Measurements from ENCODE around the gene NCOA1.
"Not testable (repeated sequence)": the region's sequence is repeated elsewhere in the genome, so short reads cannot be mapped to it uniquely, and the experiment has no call there.

NCOA1 gene

GRCh38 chr2:24756789-24757188 lies 265.7 kb downstream of the NCOA1 start:
- no peak for DNase-seq

GRCh38 chr2:24761866-24762265 lies 270.8 kb downstream of the NCOA1 start:
- no peak for DNase-seq

DNA sequence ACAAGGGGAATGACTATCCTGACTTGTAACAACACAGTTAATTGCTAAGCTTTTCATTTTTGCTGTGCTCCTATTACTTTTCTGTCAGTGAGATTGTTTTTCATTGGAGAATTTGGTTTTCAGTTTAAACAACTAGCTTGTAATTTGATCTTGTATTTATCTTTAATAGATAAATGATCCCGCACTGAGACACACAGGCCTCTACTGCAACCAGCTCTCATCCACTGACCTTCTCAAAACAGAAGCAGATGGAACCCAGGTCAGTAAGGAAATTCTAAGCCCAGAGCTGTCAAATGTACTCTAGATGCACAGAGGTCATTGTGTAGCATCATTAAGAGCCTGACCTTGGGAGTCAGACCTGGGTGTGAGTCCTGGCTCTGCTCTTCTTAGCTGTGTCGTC lies 271.5 kb downstream of the NCOA1 start:
- no peak for DNase-seq

GRCh38 chr2:24763843-24764242 lies 272.8 kb downstream of the NCOA1 start:
- no peak for DNase-seq

- DNase-seq: no peak
These were observed 275.6 kb downstream of the NCOA1 start for GRCh38 chr2:24766609-24767008.

DNA sequence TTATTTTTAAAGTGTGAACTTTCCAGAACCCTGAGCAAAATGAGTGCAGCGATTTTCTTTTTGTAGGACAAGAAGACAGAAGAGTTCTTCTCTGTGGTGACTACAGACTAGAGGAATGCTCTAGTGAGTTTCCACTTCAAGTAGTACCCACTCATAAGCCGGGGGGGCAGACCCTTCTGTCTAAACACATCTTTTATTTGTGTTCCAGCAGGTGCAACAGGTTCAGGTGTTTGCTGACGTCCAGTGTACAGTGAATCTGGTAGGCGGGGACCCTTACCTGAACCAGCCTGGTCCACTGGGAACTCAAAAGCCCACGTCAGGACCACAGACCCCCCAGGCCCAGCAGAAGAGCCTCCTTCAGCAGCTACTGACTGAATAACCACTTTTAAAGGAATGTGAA lies 277.0 kb downstream of the NCOA1 start:
- peak; percentile 16 for DNase-seq

DNA sequence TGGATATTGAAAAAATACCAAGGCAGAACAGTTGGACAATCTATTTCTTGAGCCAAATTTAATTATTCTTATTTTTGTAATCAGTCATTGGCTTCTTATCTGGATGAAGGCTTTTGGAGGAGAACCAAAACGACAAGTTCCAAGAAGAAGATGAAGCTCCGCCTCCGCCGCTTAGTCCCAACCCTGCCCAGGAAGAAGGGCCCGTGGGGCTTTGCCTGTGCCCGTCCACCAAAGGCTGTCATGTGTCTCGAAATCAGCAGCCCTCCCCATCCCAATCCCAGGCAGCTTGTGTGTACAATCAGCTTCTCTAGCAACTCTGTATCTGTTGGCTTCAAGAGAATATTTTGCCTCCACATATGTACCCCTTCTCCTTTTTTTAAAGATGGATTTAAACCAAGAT lies 277.5 kb downstream of the NCOA1 start:
- DNase-seq: no peak

DNA sequence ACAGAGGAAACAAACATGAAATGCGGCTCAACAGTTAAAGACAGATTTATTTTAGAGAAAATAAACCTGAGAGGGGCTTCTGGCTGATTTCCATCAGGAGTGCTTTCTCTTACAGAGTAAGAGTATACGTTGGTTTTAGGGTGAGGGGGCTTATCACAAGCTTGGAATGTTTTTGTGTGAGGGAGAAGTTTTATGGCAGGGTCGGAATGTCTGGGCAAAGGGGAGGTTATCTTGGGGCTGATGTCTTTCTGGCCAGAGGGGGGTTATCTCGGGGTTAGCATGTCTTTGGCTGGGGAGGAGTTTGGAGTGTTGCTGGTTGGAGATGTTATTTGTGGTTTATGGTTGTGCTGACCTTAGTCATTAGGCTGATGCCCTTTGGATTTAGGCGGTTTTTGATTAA lies 280.0 kb downstream of the NCOA1 start:
- DNase-seq: no peak

- DNase-seq: no peak
These were observed 280.9 kb downstream of the NCOA1 start for GRCh38 chr2:24771764-24772586.

DNA sequence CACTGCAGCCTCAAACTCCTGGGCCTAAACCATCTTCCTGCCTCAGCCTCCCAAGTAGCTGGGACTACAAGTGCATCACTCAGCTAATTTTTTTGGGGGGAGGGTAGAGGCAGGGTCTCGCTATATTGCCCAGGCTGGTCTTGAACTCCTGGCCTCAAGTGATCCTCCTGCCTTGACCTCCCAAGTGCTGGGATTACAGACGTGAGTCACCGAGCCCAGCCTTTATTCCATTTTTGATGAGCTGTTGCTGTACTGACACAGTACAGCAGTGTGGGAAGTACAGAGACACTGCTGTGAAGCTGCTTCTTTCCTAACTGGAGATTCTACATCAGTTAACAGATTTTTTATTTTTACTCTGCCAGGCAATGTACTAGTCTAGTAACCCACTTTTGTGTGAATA lies 283.3 kb downstream of the NCOA1 start:
- DNase-seq: no peak

DNA sequence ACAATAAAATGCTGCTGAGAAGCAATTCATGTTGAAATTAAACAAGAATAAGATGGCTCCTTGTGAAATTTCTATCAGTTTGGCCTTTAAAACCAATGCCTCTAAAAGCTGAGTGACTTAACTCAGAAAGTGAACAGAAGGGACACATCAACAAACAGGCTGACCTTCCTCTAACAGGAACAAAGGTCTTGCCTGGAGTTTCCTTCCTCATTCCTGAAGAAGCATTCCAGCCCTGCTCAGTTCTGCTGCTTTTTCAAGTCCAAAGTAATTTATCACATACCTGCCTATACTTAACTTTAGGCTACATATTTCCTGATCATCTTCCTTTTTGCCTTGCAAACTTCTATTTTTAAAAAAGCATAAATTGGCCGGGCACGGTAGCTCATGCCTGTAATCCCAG lies 288.1 kb downstream of the NCOA1 start:
- no peak for DNase-seq

GRCh38 chr2:24783641-24784040 lies 292.6 kb downstream of the NCOA1 start:
- no peak for DNase-seq

GRCh38 chr2:24785671-24786321 lies 294.7 kb downstream of the NCOA1 start:
- no peak for DNase-seq

- no peak for DNase-seq
These were observed 296.5 kb downstream of the NCOA1 start for GRCh38 chr2:24787532-24787931.

GRCh38 chr2:24788816-24789215 lies 297.8 kb downstream of the NCOA1 start:
- no peak for DNase-seq

DNA sequence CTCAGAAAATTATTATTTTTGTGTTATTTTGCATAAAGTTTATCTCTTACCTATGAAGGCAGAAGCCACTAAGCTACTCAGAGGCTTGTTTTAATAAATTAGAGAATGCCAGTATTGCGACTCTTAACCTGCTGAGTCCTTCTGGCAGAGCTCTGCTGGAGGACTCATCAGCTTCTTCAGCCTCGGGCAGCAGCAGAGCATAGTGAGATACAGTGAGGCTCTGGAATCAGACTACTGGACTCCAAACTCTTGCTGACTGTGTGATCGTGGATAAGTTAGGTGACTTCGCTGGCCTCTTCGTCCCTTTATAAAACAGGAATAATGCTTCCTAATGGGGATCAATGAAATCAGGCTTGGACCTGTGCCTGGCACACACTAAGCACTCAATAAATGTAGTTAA lies 300.4 kb downstream of the NCOA1 start:
- DNase-seq: no peak

GRCh38 chr2:24792542-24792873 lies 301.5 kb downstream of the NCOA1 start:
- no peak for DNase-seq

- peak; percentile 94 for DNase-seq
These were observed 302.1 kb downstream of the NCOA1 start, which contains the start of the genes CENPO and PTRHD1 for GRCh38 chr2:24792874-24793760. Gene CENPO, plus strand, starts transcription at chr2:24793425. Its CDS starts 495 bp downstream, at chr2:24793920. Gene PTRHD1, minus strand, starts transcription at chr2:24793391. Its CDS starts 14 bp downstream, at chr2:24793377.

GRCh38 chr2:24793761-24794435 lies 302.8 kb downstream of the NCOA1 start:
- no peak for DNase-seq

- no peak for DNase-seq
These were observed 306.6 kb downstream of the NCOA1 start for GRCh38 chr2:24797644-24798043.

- not testable (repeated sequence) for DNase-seq
These were observed 309.4 kb downstream of the NCOA1 start for GRCh38 chr2:24800487-24800886.

GRCh38 chr2:24805811-24806660 lies 315.0 kb downstream of the NCOA1 start:
- not testable (repeated sequence) for DNase-seq
